Body of pancreas (tissue), 4 donors: ENCODE results near the gene RALB.

Source experiments
- POLR2A ChIP-seq, 3 donors: fragments of 450-650 bp; IDR thresholded peaks; one replicate each; pipeline ENCODE4 v1.6.1; 2016; ENCODE audit warnings: antibody characterized with exemption in 3 of 3, mild to moderate bottlenecking in 2 of 3
- TF ChIP-seq, protein P1 (sequence below), 7 experiments: fragments of 450-650 bp in 4 of 7; fragments of 200-600 bp in 3 of 7; sonication (generic) in 3 of 7; IDR thresholded peaks; one replicate each; pipeline ENCODE4 v1.5.1; 2016 to 2019; ENCODE audit warnings: antibody characterized with exemption in 7 of 7

DNA sequence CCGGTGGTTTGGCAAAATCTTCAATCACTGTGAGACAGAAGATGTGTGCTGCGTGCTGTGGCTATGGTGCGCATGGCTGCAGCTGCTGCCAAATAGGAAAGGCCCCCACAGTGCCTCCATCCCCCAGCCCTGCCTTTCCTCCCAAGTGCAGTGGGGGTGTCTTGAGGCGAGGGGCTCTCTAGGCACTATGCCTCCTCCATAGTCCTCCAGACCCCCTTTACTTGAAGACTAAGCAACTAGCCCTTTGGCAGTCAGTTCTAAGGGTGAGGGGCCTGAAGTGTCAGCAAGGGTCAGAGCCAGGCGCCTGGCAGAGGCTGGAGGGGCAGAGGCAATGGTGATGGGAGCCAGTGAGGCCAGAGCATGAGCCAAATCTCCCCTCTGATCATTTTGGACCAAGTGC, 15.9 kb upstream of the RALB start:
- TF ChIP-seq, protein P1, sequence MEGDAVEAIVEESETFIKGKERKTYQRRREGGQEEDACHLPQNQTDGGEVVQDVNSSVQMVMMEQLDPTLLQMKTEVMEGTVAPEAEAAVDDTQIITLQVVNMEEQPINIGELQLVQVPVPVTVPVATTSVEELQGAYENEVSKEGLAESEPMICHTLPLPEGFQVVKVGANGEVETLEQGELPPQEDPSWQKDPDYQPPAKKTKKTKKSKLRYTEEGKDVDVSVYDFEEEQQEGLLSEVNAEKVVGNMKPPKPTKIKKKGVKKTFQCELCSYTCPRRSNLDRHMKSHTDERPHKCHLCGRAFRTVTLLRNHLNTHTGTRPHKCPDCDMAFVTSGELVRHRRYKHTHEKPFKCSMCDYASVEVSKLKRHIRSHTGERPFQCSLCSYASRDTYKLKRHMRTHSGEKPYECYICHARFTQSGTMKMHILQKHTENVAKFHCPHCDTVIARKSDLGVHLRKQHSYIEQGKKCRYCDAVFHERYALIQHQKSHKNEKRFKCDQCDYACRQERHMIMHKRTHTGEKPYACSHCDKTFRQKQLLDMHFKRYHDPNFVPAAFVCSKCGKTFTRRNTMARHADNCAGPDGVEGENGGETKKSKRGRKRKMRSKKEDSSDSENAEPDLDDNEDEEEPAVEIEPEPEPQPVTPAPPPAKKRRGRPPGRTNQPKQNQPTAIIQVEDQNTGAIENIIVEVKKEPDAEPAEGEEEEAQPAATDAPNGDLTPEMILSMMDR (IDR thresholded peaks at IDR 0.05), result no peak
- no peak for TF ChIP-seq POLR2A (IDR thresholded peaks at IDR 0.05)
